GM20000 (cell line): Measurements from ENCODE around the gene HPS3.
"Not testable (repeated sequence)": the region's sequence is repeated elsewhere in the genome, so short reads cannot be mapped to it uniquely, and the experiment has no call there.

Experiments
- DNase-seq: peaks from one replicate; pipeline ENCODE4 v3.0.0; 2012; ENCODE audit warnings: low spot score
- CTCF ChIP-seq: IDR thresholded peaks from 2 replicates; pipeline ENCODE4 v1.5.1; 2012; ENCODE audit warnings: mild to moderate bottlenecking, control low read depth; ENCODE audit errors: extremely low read depth, missing control alignments

HPS3 gene

GRCh38 chr3:149186721-149187120 is 57.3 kb downstream of the HPS3 start:
- no peak for TF ChIP-seq CTCF
- DNase-seq = no peak

- TF ChIP-seq CTCF = no peak
- DNase-seq = no peak
Measured at GRCh38 chr3:149188494-149188893, 59.1 kb downstream of the HPS3 start.

- TF ChIP-seq CTCF = no peak
- DNase-seq = no peak
Measured at GRCh38 chr3:149195221-149195620, 65.8 kb downstream of the HPS3 start.

GRCh38 chr3:149196805-149197592 is 67.6 kb downstream of the HPS3 start:
- not testable (repeated sequence) for DNase-seq

- DNase-seq = no peak
- no peak for TF ChIP-seq CTCF
Measured at GRCh38 chr3:149197669-149198068, 68.2 kb downstream of the HPS3 start.

- no peak for DNase-seq
- no peak for TF ChIP-seq CTCF
Measured at GRCh38 chr3:149198611-149199010, 69.2 kb downstream of the HPS3 start.

GRCh38 chr3:149199474-149199873 is 70.0 kb downstream of the HPS3 start:
- no peak for TF ChIP-seq CTCF
- no peak for DNase-seq

GRCh38 chr3:149203758-149204157 is 74.3 kb downstream of the HPS3 start:
- DNase-seq = peak; percentile 31

More at GRCh38 chr3:149203758-149204157, 74.3 kb downstream of the HPS3 start:
- no peak for TF ChIP-seq CTCF
